Measurements from ENCODE around the gene DHRS3. TPM values are rescaled to one million over a fixed set of nuclear protein-coding genes. Genes with fewer than 3 reads are reported as not detected.

The DHRS3 gene
- total RNA-seq, 1 donor from 2014 or later: 168 TPM

DNA sequence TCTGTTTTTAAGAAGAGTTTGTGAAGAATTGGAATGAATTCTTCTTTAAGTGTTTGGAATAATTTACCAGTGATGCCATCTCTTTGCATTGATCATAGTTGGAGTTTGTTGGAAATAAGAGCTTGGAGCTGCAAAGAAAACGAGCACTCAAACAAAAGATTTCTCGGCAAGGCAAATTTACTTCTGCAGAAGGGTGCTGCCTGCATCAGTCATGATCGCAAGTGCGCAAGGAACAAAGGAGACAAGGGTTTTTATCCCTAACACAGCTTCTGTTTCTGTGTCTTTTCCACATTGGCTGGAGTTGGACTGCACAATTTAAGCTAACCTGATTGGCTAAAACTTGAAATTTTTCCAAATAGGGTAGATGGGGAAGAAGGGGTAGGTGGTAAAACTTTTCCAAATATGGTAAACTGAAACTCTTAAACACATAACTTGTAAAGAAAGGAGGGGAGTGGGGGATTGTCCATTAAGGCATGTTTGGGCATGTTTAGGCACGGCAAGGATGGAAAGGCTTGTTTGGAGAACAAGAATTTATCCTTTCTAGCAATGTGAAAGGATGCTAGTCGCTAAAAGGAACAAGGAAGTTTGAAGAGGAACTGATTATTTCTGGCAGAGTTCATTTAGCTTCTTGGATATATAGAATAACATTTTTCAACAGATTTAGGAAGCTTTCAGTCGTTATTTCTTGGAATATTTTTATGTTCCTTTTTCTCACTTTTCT, 22.4 kb upstream of the DHRS3 start:
- DNase-seq (ENCODE audit: low spot score): no peak

GRCh38 chr1:12637693-12638092, 19.7 kb upstream of the DHRS3 start:
- DNase-seq (ENCODE audit: low spot score): no peak

- no peak for DNase-seq (ENCODE audit: low spot score)
Observed at GRCh38 chr1:12636098-12636950, 18.3 kb upstream of the DHRS3 start.

GRCh38 chr1:12634696-12635202, 16.7 kb upstream of the DHRS3 start:
- DNase-seq (ENCODE audit: low spot score): no peak

DNA sequence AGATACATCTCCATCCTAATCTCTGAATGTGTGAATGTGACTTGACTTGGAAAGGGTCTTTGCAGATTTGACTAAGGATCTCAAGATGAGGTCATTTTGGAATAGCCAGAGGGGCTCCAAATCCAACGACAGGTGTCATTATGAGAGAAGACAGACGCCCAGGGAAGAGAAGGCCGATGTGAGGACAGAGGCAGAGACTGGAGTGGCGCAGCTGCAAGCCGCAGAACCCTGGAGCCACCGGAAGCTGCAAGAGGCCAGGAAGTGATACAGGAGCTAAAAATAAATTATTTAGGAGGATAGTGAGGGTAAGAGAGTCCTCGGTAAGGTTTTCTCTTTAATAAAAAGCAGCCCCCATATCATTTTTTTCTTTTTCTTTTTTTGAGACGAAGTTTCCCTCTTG, 16.1 kb upstream of the DHRS3 start:
- no peak for DNase-seq (ENCODE audit: low spot score)

- no peak for DNase-seq (ENCODE audit: low spot score)
Observed at GRCh38 chr1:12631571-12631970, 13.6 kb upstream of the DHRS3 start.

DNA sequence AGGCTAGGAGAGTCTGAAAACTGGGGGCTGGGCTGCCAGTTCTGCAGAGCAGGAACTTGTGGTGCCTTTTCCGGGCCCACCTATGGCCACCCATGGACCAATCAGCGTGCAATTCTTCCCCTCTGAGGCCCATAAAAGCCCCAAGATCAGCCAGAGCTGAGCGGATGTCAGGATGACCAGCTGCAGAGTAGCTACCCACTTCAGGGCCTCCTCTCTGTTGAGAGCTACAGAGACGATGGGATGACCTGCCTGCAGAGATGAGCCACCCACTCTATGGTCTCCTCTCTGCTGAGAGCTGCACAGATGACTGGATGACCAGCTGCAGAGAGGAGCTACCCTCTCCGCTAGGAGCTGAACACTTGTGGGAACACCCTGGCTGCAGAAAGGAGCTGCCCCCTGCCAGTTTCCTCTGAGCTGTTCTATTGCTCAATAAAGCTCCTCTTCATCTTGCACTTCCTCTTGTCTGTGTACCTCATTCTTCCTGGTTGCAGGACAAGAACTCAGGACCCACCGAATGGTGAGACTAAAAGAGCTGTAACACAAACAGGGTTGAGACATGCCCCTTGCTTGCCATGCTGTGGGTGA, 13.0 kb upstream of the DHRS3 start:
- no peak for DNase-seq (ENCODE audit: low spot score)

DNA sequence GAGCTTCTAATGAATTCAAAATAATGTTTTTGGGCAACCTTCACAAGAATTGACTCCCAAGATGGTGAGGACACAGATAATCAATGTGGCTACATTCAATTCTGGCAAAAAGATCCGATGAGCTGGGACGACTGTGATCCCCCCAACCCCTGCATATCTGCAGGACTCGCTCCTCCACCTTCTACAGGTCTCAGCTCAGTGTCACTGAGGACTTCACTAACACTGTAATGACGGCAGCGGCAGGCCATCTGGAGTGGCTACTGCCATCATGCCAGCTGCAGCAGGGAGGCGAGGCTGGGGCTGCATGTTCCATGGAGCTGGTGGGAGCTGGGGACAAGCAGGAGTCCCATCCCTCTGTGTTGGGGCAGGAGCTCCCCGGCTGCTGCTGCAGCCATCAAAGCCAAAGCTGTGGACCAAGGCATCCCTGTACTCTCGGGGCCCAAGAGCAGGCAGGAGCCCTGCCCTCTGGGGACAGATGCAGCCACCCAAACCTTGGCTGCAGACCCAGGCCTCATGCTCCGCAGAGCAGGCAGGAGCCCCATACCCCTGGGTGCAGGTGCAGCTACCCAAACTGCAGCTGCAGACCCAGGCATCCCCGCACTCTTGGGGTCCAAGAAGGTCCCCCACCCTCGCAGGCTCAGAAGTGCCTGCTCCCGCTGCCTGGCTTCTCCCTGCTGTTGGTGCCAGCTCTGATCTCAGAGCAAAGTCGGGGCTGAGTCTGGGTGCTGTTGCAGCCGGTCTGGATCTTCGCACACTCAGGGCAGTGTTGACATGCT, 12.2 kb upstream of the DHRS3 start:
- DNase-seq (ENCODE audit: low spot score): no peak

DNA sequence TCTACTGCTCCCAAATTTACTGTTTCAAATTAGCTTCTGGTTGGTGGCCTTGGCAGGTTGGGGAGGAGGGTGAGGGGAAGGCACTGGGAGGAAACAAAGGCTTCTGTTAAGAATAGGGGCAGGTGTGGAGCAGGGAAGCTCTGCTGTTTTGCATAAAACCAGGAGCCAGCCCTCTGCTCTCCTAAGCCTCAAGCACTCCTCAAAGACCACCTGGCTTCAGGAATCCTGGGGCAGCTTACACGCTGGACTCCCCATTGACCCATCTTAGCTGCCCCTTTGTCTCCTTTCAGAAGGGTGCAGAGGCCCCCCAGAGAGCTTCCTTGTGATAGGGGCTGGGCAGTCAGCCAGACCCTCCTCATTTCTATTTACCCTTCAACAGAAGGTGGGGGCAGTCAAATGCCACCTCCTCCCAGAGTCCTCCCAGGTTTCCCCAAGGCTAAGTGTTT, 11.5 kb upstream of the DHRS3 start:
- no peak for DNase-seq (ENCODE audit: low spot score)

GRCh38 chr1:12627296-12627695, 9.3 kb upstream of the DHRS3 start:
- DNase-seq (ENCODE audit: low spot score): no peak

- no peak for DNase-seq (ENCODE audit: low spot score)
Observed at GRCh38 chr1:12626888-12627287, 8.9 kb upstream of the DHRS3 start.

DNA sequence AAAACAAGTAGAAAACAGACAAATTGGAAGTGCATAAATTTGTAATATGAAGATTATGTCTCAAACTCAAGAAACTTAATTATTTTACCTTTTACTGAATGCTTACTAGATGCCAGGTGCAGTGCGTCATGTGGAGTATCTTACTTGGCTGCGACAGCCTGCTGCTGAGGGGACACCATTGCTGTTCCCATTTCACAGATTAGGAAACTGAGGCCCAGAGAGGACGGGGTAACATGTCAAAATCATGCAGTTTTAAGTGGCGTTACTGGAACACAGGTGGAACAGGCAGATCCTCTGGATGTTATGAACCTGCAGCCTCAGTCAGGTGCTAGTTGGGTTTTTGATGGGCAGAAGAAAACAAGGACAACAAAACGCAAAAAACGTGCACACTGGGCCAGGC, 7.3 kb upstream of the DHRS3 start:
- DNase-seq (ENCODE audit: low spot score): no peak

GRCh38 chr1:12622506-12622905, 4.5 kb upstream of the DHRS3 start:
- DNase-seq (ENCODE audit: low spot score): no peak

- DNase-seq (ENCODE audit: low spot score): no peak
Observed at GRCh38 chr1:12621346-12622335, 3.6 kb upstream of the DHRS3 start.

- DNase-seq (ENCODE audit: low spot score): no peak
Observed at GRCh38 chr1:12620931-12621330, 2.9 kb upstream of the DHRS3 start.

- no peak for DNase-seq (ENCODE audit: low spot score)
Observed at GRCh38 chr1:12620488-12620865, 2.5 kb upstream of the DHRS3 start.

DNA sequence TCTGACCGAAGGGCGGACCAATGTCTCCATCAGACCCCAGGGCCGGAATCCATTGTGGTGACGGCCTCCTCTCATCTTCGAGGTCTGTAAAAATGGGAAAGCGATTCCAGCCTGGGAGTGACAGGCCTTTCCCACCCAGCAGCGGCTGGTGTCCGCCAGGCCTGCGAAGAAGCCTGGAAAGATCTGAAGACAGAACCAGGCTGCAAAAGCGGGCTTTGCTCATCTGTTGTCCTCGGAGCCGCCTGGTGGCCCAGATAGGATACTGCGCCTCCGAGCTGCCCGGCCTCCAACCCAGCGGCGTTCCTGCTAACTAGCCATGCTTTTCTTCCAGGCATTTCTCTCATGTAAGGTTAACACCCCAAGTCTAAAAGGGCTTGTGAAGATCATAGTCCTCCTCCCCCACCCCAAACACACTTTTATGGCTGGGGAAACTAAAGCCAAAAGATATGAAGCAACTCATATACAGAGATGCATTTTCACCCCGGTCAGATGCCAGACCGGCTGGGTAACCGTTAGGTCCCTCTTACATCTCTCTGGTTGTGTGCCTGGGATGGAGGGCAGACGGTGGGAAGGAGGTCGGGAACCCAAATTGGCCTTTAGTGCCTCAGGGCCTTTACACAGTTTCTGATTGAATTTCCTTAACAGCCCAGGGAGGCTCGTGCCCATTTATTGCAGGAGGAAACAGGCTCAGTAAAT, 1.9 kb upstream of the DHRS3 start:
- peak; percentile 91 for DNase-seq (ENCODE audit: low spot score)

DNA sequence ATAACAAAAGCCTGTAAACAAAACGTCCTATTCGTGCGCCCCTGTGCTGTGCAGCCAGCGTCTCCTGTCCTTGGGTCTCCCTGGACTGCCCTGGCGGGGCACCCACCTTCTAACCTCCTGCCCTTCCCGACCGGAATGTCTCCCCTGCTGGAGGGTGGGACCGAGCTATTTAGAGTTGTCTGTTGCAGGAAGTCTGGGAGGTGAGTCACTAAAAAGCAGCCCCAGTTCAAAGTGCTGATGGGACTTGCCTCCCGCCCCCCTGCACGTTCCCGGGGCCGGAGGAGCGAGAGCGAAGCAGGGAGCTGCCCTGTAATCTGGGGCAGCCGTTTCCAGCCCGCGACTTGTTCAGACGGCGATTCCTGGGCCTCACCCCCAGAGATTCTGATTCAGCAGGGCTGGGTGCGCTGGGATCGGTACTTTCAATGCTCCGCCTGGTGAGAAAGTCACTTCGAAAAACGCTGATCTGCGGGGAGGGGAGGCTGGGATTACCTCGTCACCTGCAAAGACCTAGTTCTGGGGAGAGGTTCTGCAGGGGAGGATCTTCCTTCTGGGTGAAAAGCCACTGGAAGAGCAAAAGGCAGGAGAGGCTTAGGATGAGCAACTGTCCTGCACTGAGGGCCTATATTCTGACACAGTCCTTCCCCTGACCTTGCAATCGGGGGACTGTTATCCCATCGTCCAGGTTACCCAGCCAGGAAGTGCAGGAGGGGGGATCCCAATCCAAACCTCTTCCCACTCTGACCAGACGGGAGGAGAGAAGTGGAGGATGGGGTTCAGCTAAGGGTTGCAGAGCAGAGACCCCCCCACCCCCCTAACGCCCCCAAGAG, 1.2 kb upstream of the DHRS3 start:
- peak; percentile 74 for DNase-seq (ENCODE audit: low spot score)

DNA sequence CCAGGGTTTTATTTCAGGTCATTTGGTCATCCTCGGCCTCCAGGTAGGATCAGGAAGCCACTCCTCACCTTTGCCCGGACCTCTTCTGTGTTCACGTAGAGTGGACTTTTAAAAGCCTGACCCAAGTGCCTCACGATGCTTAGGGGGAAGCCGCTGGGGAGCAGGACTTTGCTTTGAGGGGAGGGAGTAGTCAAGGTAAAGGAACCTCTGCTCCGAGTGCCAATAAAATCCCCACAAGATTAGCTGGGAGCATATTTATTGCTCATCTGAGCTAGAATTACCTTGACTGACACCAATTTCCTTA, 603 bp upstream of the DHRS3 start:
- no peak for DNase-seq (ENCODE audit: low spot score)

Data from mucosa of gallbladder (tissue), 1 donor.